ENCODE measurements around the gene HOXC4.

The HOXC4 gene

GRCh38 chr12:54053751-54054741 lies at the start of gene HOXC4:
Gene HOXC4 (plus strand): TSS chr12:54053835. CDS start chr12:54053923, 88 bp downstream.
- H3K9ac ChIP-seq (ENCODE audit: low read length in 5 of 5) = peak within 1 kb of the TSS in 1 of 5 donors; percentile 2
- peak within 1 kb of the TSS; percentile 29 to 49 (median 42) for H3K4me3 ChIP-seq (ENCODE audit: low read depth in 1 of 5, low read length in 5 of 5)
- H3K27me3 ChIP-seq (ENCODE audit: control insufficient read depth in 5 of 5, insufficient read depth in 4 of 5, low read length in 5 of 5) = peaks cover 0 to 25% (median 8%) of the 10 kb centered on the region in 5 donors
- H3K4me1 ChIP-seq (ENCODE audit: control insufficient read depth in 5 of 5, insufficient read depth in 5 of 5, low read length in 5 of 5) = peaks cover 2 to 28% (median 23%) of the 10 kb centered on the region in 5 donors
- no peak within 1 kb of the TSS for H3K27ac ChIP-seq (ENCODE audit: low read depth, low read length)
- H3K36me3 ChIP-seq (ENCODE audit: control insufficient read depth in 5 of 5, insufficient read depth in 5 of 5, low read length in 5 of 5) = no peaks in the 10 kb centered on the region
- no peaks in the 10 kb centered on the region for H3K9me3 ChIP-seq (ENCODE audit: control insufficient read depth in 5 of 5, low read length in 5 of 5)

- H3K9me3 ChIP-seq (ENCODE audit: control insufficient read depth in 5 of 5, low read length in 5 of 5) = no peaks in the 10 kb centered on the region
- no peaks in the 10 kb centered on the region for H3K36me3 ChIP-seq (ENCODE audit: control insufficient read depth in 5 of 5, insufficient read depth in 5 of 5, low read length in 5 of 5)
- peak overlapping the region; percentile 29 to 62 (median 58) for H3K4me3 ChIP-seq (ENCODE audit: low read depth in 1 of 5, low read length in 5 of 5)
- H3K4me1 ChIP-seq (ENCODE audit: control insufficient read depth in 5 of 5, insufficient read depth in 5 of 5, low read length in 5 of 5) = peaks cover 4 to 86% (median 77%) of the 10 kb centered on the region in 5 donors
- peak overlapping the region; percentile 78 for H3K27ac ChIP-seq (ENCODE audit: low read depth, low read length)
- H3K27me3 ChIP-seq (ENCODE audit: control insufficient read depth in 5 of 5, insufficient read depth in 4 of 5, low read length in 5 of 5) = peaks cover 4 to 51% (median 28%) of the 10 kb centered on the region in 5 donors
- H3K9ac ChIP-seq (ENCODE audit: low read length in 5 of 5) = peak overlapping the region in 4 of 5 donors; percentile 33 to 92 (median 80)
Measured at GRCh38 chr12:54004063-54004840, 49.4 kb upstream of the HOXC4 start.

GRCh38 chr12:54004841-54005530 lies 48.6 kb upstream of the HOXC4 start:
- no peaks in the 10 kb centered on the region for H3K36me3 ChIP-seq (ENCODE audit: control insufficient read depth in 5 of 5, insufficient read depth in 5 of 5, low read length in 5 of 5)
- H3K9me3 ChIP-seq (ENCODE audit: control insufficient read depth in 5 of 5, low read length in 5 of 5) = no peaks in the 10 kb centered on the region
- H3K4me1 ChIP-seq (ENCODE audit: control insufficient read depth in 5 of 5, insufficient read depth in 5 of 5, low read length in 5 of 5) = peaks cover 4 to 93% (median 77%) of the 10 kb centered on the region in 5 donors
- H3K27me3 ChIP-seq (ENCODE audit: control insufficient read depth in 5 of 5, insufficient read depth in 4 of 5, low read length in 5 of 5) = peaks cover 4 to 49% (median 26%) of the 10 kb centered on the region in 5 donors
- H3K27ac ChIP-seq (ENCODE audit: low read depth, low read length) = peak overlapping the region; percentile 78
- H3K9ac ChIP-seq (ENCODE audit: low read length in 5 of 5) = peak overlapping the region; percentile 44 to 92 (median 73)
- peak overlapping the region; percentile 51 to 62 (median 58) for H3K4me3 ChIP-seq (ENCODE audit: low read depth in 1 of 5, low read length in 5 of 5)

- Histone ChIP-seq H3K9ac (ENCODE audit: low read length in 5 of 5) (peak overlapping the region; percentile 44 to 92 (median 79)), H3K4me1 (ENCODE audit: control insufficient read depth in 5 of 5, insufficient read depth in 5 of 5, low read length in 5 of 5) (peaks cover 4 to 93% (median 83%) of the 10 kb centered on the region in 5 donors), H3K36me3 (ENCODE audit: control insufficient read depth in 5 of 5, insufficient read depth in 5 of 5, low read length in 5 of 5) (no peaks in the 10 kb centered on the region), H3K27ac (ENCODE audit: low read depth, low read length) (peak overlapping the region; percentile 78), H3K27me3 (ENCODE audit: control insufficient read depth in 5 of 5, insufficient read depth in 4 of 5, low read length in 5 of 5) (peaks cover 4 to 44% (median 22%) of the 10 kb centered on the region in 5 donors), H3K9me3 (ENCODE audit: control insufficient read depth in 5 of 5, low read length in 5 of 5) (no peaks in the 10 kb centered on the region), H3K4me3 (ENCODE audit: low read depth in 1 of 5, low read length in 5 of 5) (peak overlapping the region; percentile 51 to 62 (median 58))
Measured at GRCh38 chr12:54005531-54005852, 48.1 kb upstream of the HOXC4 start.

- Histone ChIP-seq H3K9me3 (ENCODE audit: control insufficient read depth in 5 of 5, low read length in 5 of 5) (no peaks in the 10 kb centered on the region), H3K36me3 (ENCODE audit: control insufficient read depth in 5 of 5, insufficient read depth in 5 of 5, low read length in 5 of 5) (no peaks in the 10 kb centered on the region), H3K4me3 (ENCODE audit: low read depth in 1 of 5, low read length in 5 of 5) (peak overlapping the region; percentile 51 to 72 (median 62)), H3K4me1 (ENCODE audit: control insufficient read depth in 5 of 5, insufficient read depth in 5 of 5, low read length in 5 of 5) (peaks cover 5 to 92% (median 83%) of the 10 kb centered on the region in 5 donors), H3K27me3 (ENCODE audit: control insufficient read depth in 5 of 5, insufficient read depth in 4 of 5, low read length in 5 of 5) (peaks cover 4 to 44% (median 17%) of the 10 kb centered on the region in 5 donors), H3K9ac (ENCODE audit: low read length in 5 of 5) (peak overlapping the region; percentile 35 to 92 (median 79)), H3K27ac (ENCODE audit: low read depth, low read length) (peak overlapping the region; percentile 82)
Measured at GRCh38 chr12:54005853-54006558, 47.6 kb upstream of the HOXC4 start.

GRCh38 chr12:54006559-54007220 lies 46.9 kb upstream of the HOXC4 start:
- H3K4me1 ChIP-seq (ENCODE audit: control insufficient read depth in 5 of 5, insufficient read depth in 5 of 5, low read length in 5 of 5) = peaks cover 3 to 92% (median 83%) of the 10 kb centered on the region in 5 donors
- H3K9ac ChIP-seq (ENCODE audit: low read length in 5 of 5) = peak overlapping the region; percentile 35 to 92 (median 75)

GRCh38 chr12:54007538-54008259 lies 45.9 kb upstream of the HOXC4 start:
- no peak overlapping the region for H3K4me3 ChIP-seq (ENCODE audit: low read depth in 1 of 5, low read length in 5 of 5)
- H3K9me3 ChIP-seq (ENCODE audit: control insufficient read depth in 5 of 5, low read length in 5 of 5) = no peaks in the 10 kb centered on the region
- H3K27me3 ChIP-seq (ENCODE audit: control insufficient read depth in 5 of 5, insufficient read depth in 4 of 5, low read length in 5 of 5) = peaks cover 4 to 42% (median 15%) of the 10 kb centered on the region in 5 donors
- peak overlapping the region in 1 of 5 donors; percentile 1 for H3K9ac ChIP-seq (ENCODE audit: low read length in 5 of 5)
- peaks cover 3 to 83% (median 78%) of the 10 kb centered on the region in 5 donors for H3K4me1 ChIP-seq (ENCODE audit: control insufficient read depth in 5 of 5, insufficient read depth in 5 of 5, low read length in 5 of 5)
- peak overlapping the region; percentile 57 for H3K27ac ChIP-seq (ENCODE audit: low read depth, low read length)
- H3K36me3 ChIP-seq (ENCODE audit: control insufficient read depth in 5 of 5, insufficient read depth in 5 of 5, low read length in 5 of 5) = no peaks in the 10 kb centered on the region

More at GRCh38 chr12:54006559-54007220, 46.9 kb upstream of the HOXC4 start:
- peak overlapping the region; percentile 51 to 72 (median 62) for H3K4me3 ChIP-seq (ENCODE audit: low read depth in 1 of 5, low read length in 5 of 5)
- peaks cover 4 to 44% (median 15%) of the 10 kb centered on the region in 5 donors for H3K27me3 ChIP-seq (ENCODE audit: control insufficient read depth in 5 of 5, insufficient read depth in 4 of 5, low read length in 5 of 5)
- no peaks in the 10 kb centered on the region for H3K9me3 ChIP-seq (ENCODE audit: control insufficient read depth in 5 of 5, low read length in 5 of 5)
- peak overlapping the region; percentile 82 for H3K27ac ChIP-seq (ENCODE audit: low read depth, low read length)
- H3K36me3 ChIP-seq (ENCODE audit: control insufficient read depth in 5 of 5, insufficient read depth in 5 of 5, low read length in 5 of 5) = no peaks in the 10 kb centered on the region

GRCh38 chr12:54008260-54008552 lies 45.4 kb upstream of the HOXC4 start:
- Histone ChIP-seq H3K36me3 (ENCODE audit: control insufficient read depth in 5 of 5, insufficient read depth in 5 of 5, low read length in 5 of 5) (no peaks in the 10 kb centered on the region), H3K4me1 (ENCODE audit: control insufficient read depth in 5 of 5, insufficient read depth in 5 of 5, low read length in 5 of 5) (peaks cover 3 to 83% (median 78%) of the 10 kb centered on the region in 5 donors), H3K27ac (ENCODE audit: low read depth, low read length) (peak overlapping the region; percentile 57), H3K4me3 (ENCODE audit: low read depth in 1 of 5, low read length in 5 of 5) (no peak overlapping the region), H3K27me3 (ENCODE audit: control insufficient read depth in 5 of 5, insufficient read depth in 4 of 5, low read length in 5 of 5) (peaks cover 4 to 46% (median 12%) of the 10 kb centered on the region in 5 donors), H3K9me3 (ENCODE audit: control insufficient read depth in 5 of 5, low read length in 5 of 5) (no peaks in the 10 kb centered on the region), H3K9ac (ENCODE audit: low read length in 5 of 5) (no peak overlapping the region)
